ENCODE measurements around the gene RASSF7. TPM values are rescaled to one million over a fixed set of nuclear protein-coding genes. Genes with fewer than 3 reads are reported as not detected.

The RASSF7 gene
- total and polyA plus RNA-seq, 5 donors from 2014 or later: 23.9 to 34.2 (median 31.4) TPM

GRCh38 chr11:574632-575312, 14.0 kb downstream of the RASSF7 start:
- peaks cover 0 to 1% (median 0%) of the 10 kb centered on the region in 7 donors for H3K9me3 Mint-ChIP-seq
- no peaks in the 10 kb centered on the region for H3K9me3 ChIP-seq (ENCODE audit: control insufficient read depth in 2 of 2, low read length in 2 of 2)
- H3K27me3 Mint-ChIP-seq: peaks cover 5% of the 10 kb centered on the region
- ATAC-seq (ENCODE audit: low read depth in 2 of 2) (no peak), DNase-seq (peak in 1 of 3 donors; percentile 28)
- peak overlapping the region; percentile 91 to 93 (median 92) for H3K4me3 Mint-ChIP-seq
- peaks cover 45% of the 10 kb centered on the region for H3K4me1 ChIP-seq (ENCODE audit: control insufficient read depth, insufficient read depth, low read length, poor library complexity, severe bottlenecking)
- peaks cover 4 to 51% (median 18%) of the 10 kb centered on the region in 4 donors for H3K4me1 Mint-ChIP-seq
- H3K4me3 ChIP-seq (ENCODE audit: low read depth, low read length): peak overlapping the region; percentile 44
- no peaks in the 10 kb centered on the region for H3K36me3 ChIP-seq (ENCODE audit: control insufficient read depth, insufficient read depth, low read length)
- H3K27ac ChIP-seq (ENCODE audit: insufficient read depth, low read length, poor library complexity, severe bottlenecking): no peak overlapping the region
- no peaks in the 10 kb centered on the region for H3K36me3 Mint-ChIP-seq
- H3K27ac Mint-ChIP-seq: peak overlapping the region; percentile 76 to 89 (median 88)
- H3K27me3 ChIP-seq (ENCODE audit: control insufficient read depth, insufficient read depth, low read length): no peaks in the 10 kb centered on the region

- Mint-ChIP-seq H3K36me3 (no peaks in the 10 kb centered on the region), H3K9me3 (peaks cover 0 to 1% (median 0%) of the 10 kb centered on the region in 7 donors), H3K27ac (peak overlapping the region; percentile 76 to 89 (median 88)), H3K27me3 (peaks cover 5% of the 10 kb centered on the region), H3K4me3 (peak overlapping the region; percentile 91 to 96 (median 92)), H3K4me1 (peaks cover 4 to 52% (median 19%) of the 10 kb centered on the region in 4 donors)
- Histone ChIP-seq H3K36me3 (ENCODE audit: control insufficient read depth, insufficient read depth, low read length) (no peaks in the 10 kb centered on the region), H3K27ac (ENCODE audit: insufficient read depth, low read length, poor library complexity, severe bottlenecking) (no peak overlapping the region), H3K4me3 (ENCODE audit: low read depth, low read length) (peak overlapping the region; percentile 44), H3K4me1 (ENCODE audit: control insufficient read depth, insufficient read depth, low read length, poor library complexity, severe bottlenecking) (peaks cover 47% of the 10 kb centered on the region), H3K9me3 (ENCODE audit: control insufficient read depth in 2 of 2, low read length in 2 of 2) (no peaks in the 10 kb centered on the region), H3K27me3 (ENCODE audit: control insufficient read depth, insufficient read depth, low read length) (no peaks in the 10 kb centered on the region)
- ATAC-seq (ENCODE audit: low read depth in 2 of 2) (no peak), DNase-seq (no peak)
Observed at GRCh38 chr11:575313-575995, 14.7 kb downstream of the RASSF7 start.

GRCh38 chr11:575996-576768, 15.4 kb downstream of the RASSF7 start, which contains the start of gene PHRF1:
Gene PHRF1 (plus strand): TSS chr11:576470. CDS start chr11:581513, 5,043 bp downstream.
- H3K9me3 Mint-ChIP-seq: peaks cover 0 to 1% (median 0%) of the 10 kb centered on the region in 7 donors
- peaks cover 5% of the 10 kb centered on the region for H3K27me3 Mint-ChIP-seq
- H3K4me3 ChIP-seq (ENCODE audit: low read depth, low read length): peak within 1 kb of the TSS; percentile 83
- H3K27ac ChIP-seq (ENCODE audit: insufficient read depth, low read length, poor library complexity, severe bottlenecking): peak within 1 kb of the TSS; percentile 86
- no peaks in the 10 kb centered on the region for H3K27me3 ChIP-seq (ENCODE audit: control insufficient read depth, insufficient read depth, low read length)
- peaks cover 4 to 54% (median 20%) of the 10 kb centered on the region in 4 donors for H3K4me1 Mint-ChIP-seq
- peak; percentile 90 to 98 (median 95) for DNase-seq
- ATAC-seq (ENCODE audit: low read depth in 2 of 2): peak; percentile 85 to 87
- H3K36me3 Mint-ChIP-seq: no peaks in the 10 kb centered on the region
- H3K9me3 ChIP-seq (ENCODE audit: control insufficient read depth in 2 of 2, low read length in 2 of 2): no peaks in the 10 kb centered on the region
- peaks cover 48% of the 10 kb centered on the region for H3K4me1 ChIP-seq (ENCODE audit: control insufficient read depth, insufficient read depth, low read length, poor library complexity, severe bottlenecking)
- H3K36me3 ChIP-seq (ENCODE audit: control insufficient read depth, insufficient read depth, low read length): peaks cover under 1% of the 10 kb centered on the region
- H3K4me3 Mint-ChIP-seq: peak within 1 kb of the TSS; percentile 95 to 99 (median 97)
- H3K27ac Mint-ChIP-seq: peak within 1 kb of the TSS; percentile 95 to 98 (median 98)

- Histone ChIP-seq H3K27me3 (ENCODE audit: control insufficient read depth, insufficient read depth, low read length) (no peaks in the 10 kb centered on the region), H3K9me3 (ENCODE audit: control insufficient read depth in 2 of 2, low read length in 2 of 2) (no peaks in the 10 kb centered on the region), H3K4me3 (ENCODE audit: low read depth, low read length) (peak overlapping the region; percentile 83), H3K27ac (ENCODE audit: insufficient read depth, low read length, poor library complexity, severe bottlenecking) (peak overlapping the region; percentile 14), H3K36me3 (ENCODE audit: control insufficient read depth, insufficient read depth, low read length) (peaks cover 9% of the 10 kb centered on the region), H3K4me1 (ENCODE audit: control insufficient read depth, insufficient read depth, low read length, poor library complexity, severe bottlenecking) (peaks cover 48% of the 10 kb centered on the region)
- H3K4me3 Mint-ChIP-seq: peak overlapping the region; percentile 86 to 91 (median 88)
- DNase-seq (no peak), ATAC-seq (ENCODE audit: low read depth in 2 of 2) (no peak)
- peaks cover 5% of the 10 kb centered on the region for H3K27me3 Mint-ChIP-seq
- H3K36me3 Mint-ChIP-seq: no peaks in the 10 kb centered on the region
- peaks cover 4 to 60% (median 21%) of the 10 kb centered on the region in 4 donors for H3K4me1 Mint-ChIP-seq
- peak overlapping the region; percentile 68 to 74 (median 71) for H3K27ac Mint-ChIP-seq
- H3K9me3 Mint-ChIP-seq: peaks cover 0 to 2% (median 0%) of the 10 kb centered on the region in 7 donors
Observed at GRCh38 chr11:576811-577610, 16.2 kb downstream of the RASSF7 start.

GRCh38 chr11:577611-577894, 16.8 kb downstream of the RASSF7 start:
- H3K4me3 ChIP-seq (ENCODE audit: low read depth, low read length): peak overlapping the region; percentile 83
- DNase-seq (no peak), ATAC-seq (ENCODE audit: low read depth in 2 of 2) (no peak)
- H3K9me3 Mint-ChIP-seq: peaks cover 0 to 2% (median 0%) of the 10 kb centered on the region in 7 donors
- H3K4me3 Mint-ChIP-seq: peak overlapping the region; percentile 86 to 91 (median 88)
- H3K36me3 ChIP-seq (ENCODE audit: control insufficient read depth, insufficient read depth, low read length): peaks cover 11% of the 10 kb centered on the region
- peaks cover 48% of the 10 kb centered on the region for H3K4me1 ChIP-seq (ENCODE audit: control insufficient read depth, insufficient read depth, low read length, poor library complexity, severe bottlenecking)
- peaks cover 4 to 60% (median 21%) of the 10 kb centered on the region in 4 donors for H3K4me1 Mint-ChIP-seq
- H3K36me3 Mint-ChIP-seq: no peaks in the 10 kb centered on the region
- peaks cover 5% of the 10 kb centered on the region for H3K27me3 Mint-ChIP-seq
- H3K27ac Mint-ChIP-seq: peak overlapping the region; percentile 68 to 74 (median 71)
- no peaks in the 10 kb centered on the region for H3K27me3 ChIP-seq (ENCODE audit: control insufficient read depth, insufficient read depth, low read length)
- no peaks in the 10 kb centered on the region for H3K9me3 ChIP-seq (ENCODE audit: control insufficient read depth in 2 of 2, low read length in 2 of 2)
- H3K27ac ChIP-seq (ENCODE audit: insufficient read depth, low read length, poor library complexity, severe bottlenecking): no peak overlapping the region

GRCh38 chr11:578276-579035, 17.7 kb downstream of the RASSF7 start:
- Mint-ChIP-seq H3K36me3 (no peaks in the 10 kb centered on the region), H3K4me3 (peak overlapping the region; percentile 79 to 91 (median 86)), H3K27ac (no peak overlapping the region), H3K27me3 (peaks cover 5% of the 10 kb centered on the region), H3K9me3 (peaks cover 0 to 2% (median 0%) of the 10 kb centered on the region in 7 donors), H3K4me1 (peaks cover 4 to 57% (median 21%) of the 10 kb centered on the region in 4 donors)
- H3K27ac ChIP-seq (ENCODE audit: insufficient read depth, low read length, poor library complexity, severe bottlenecking): no peak overlapping the region
- H3K4me3 ChIP-seq (ENCODE audit: low read depth, low read length): peak overlapping the region; percentile 83
- H3K4me1 ChIP-seq (ENCODE audit: control insufficient read depth, insufficient read depth, low read length, poor library complexity, severe bottlenecking): peaks cover 48% of the 10 kb centered on the region
- no peaks in the 10 kb centered on the region for H3K9me3 ChIP-seq (ENCODE audit: control insufficient read depth in 2 of 2, low read length in 2 of 2)
- DNase-seq (no peak), ATAC-seq (ENCODE audit: low read depth in 2 of 2) (no peak)
- H3K27me3 ChIP-seq (ENCODE audit: control insufficient read depth, insufficient read depth, low read length): no peaks in the 10 kb centered on the region
- peaks cover 18% of the 10 kb centered on the region for H3K36me3 ChIP-seq (ENCODE audit: control insufficient read depth, insufficient read depth, low read length)
